Measurements from ENCODE around the gene EARS2.

GRCh38 chr16:23527961-23528643 is 29.0 kb downstream of the EARS2 start:
- no peak for TF ChIP-seq CTCF (IDR thresholded peaks at IDR 0.05)
- TF ChIP-seq POLR2A (IDR thresholded peaks at IDR 0.05) = no peak
